Left kidney (tissue), 2 donors: ENCODE data around the gene ABCC3. TPM values are rescaled to one million over a fixed set of nuclear protein-coding genes. Genes with fewer than 3 reads are reported as not detected.

Experiments used
- DNase-seq: peaks from one replicate; pipeline ENCODE4 v3.0.0-alpha.2; 2013
- polyA plus RNA-seq: library from polyadenylated mRNA; unstranded; fragments of 120-200 nt; gene quantifications from one replicate; pipeline ENCODE4 v1.2.1, GENCODE V29; 2013; ENCODE audit not compliant: insufficient read length

Gene ABCC3
- polyA plus RNA-seq, 1 donor, result 11.8 TPM

GRCh38 chr17:50737118-50737698 lies 102.5 kb downstream of the ABCC3 start:
- DNase-seq, result no peak

- DNase-seq, result no peak
Measured at GRCh38 chr17:50739098-50739497, 104.4 kb downstream of the ABCC3 start.

Other genes starting within 250 kb of the ABCC3 start
- 60.3 TPM for gene LRRC59, start 237.4 kb upstream of the ABCC3 start, polyA plus RNA-seq
- gene ACSF2, start 208.7 kb upstream of the ABCC3 start, polyA plus RNA-seq, result 122 TPM
- gene CHAD, start 166.0 kb upstream of the ABCC3 start, polyA plus RNA-seq, result 4.0 TPM
- 57.6 TPM for gene RSAD1, start 156.0 kb upstream of the ABCC3 start, polyA plus RNA-seq
- 3.0 TPM for gene MYCBPAP, start 126.4 kb upstream of the ABCC3 start, polyA plus RNA-seq
- gene EPN3, start 102.1 kb upstream of the ABCC3 start, polyA plus RNA-seq, result 9.5 TPM
- gene SPATA20, start 87.7 kb upstream of the ABCC3 start, polyA plus RNA-seq, result 34.9 TPM
- gene CACNA1G, start 74.2 kb upstream of the ABCC3 start, polyA plus RNA-seq, result 7.9 TPM
- gene ANKRD40, start 73.0 kb downstream of the ABCC3 start, polyA plus RNA-seq, result 49.9 TPM
- 817 TPM for gene LUC7L3, start 84.7 kb downstream of the ABCC3 start, polyA plus RNA-seq
- gene ANKRD40CL, start 132.6 kb downstream of the ABCC3 start, polyA plus RNA-seq, result 0.48 TPM
- gene WFIKKN2, start 200.7 kb downstream of the ABCC3 start, polyA plus RNA-seq, result 0.71 TPM
- 38.6 TPM for gene TOB1, start 231.5 kb downstream of the ABCC3 start, polyA plus RNA-seq